GM21576 (cell line): ENCODE measurements around the gene KLC1.

Experiments used
- ATAC-seq: cut with Tn5 transposase; IDR thresholded peaks from one replicate; pipeline ENCODE4 v1.9.1; 2021; ENCODE audit warnings: mild to moderate bottlenecking, moderate library complexity; ENCODE audit not compliant: unreplicated experiment

KLC1 gene

GRCh38 chr14:103702497-103703432 lies 73.8 kb downstream of the KLC1 start:
- ATAC-seq, result no peak

- no peak for ATAC-seq
These were observed 74.7 kb downstream of the KLC1 start for GRCh38 chr14:103703433-103704385.

GRCh38 chr14:103704708-103705107 lies 75.7 kb downstream of the KLC1 start:
- no peak for ATAC-seq

- ATAC-seq, result no peak
These were observed 76.1 kb downstream of the KLC1 start for GRCh38 chr14:103705118-103705503.

DNA sequence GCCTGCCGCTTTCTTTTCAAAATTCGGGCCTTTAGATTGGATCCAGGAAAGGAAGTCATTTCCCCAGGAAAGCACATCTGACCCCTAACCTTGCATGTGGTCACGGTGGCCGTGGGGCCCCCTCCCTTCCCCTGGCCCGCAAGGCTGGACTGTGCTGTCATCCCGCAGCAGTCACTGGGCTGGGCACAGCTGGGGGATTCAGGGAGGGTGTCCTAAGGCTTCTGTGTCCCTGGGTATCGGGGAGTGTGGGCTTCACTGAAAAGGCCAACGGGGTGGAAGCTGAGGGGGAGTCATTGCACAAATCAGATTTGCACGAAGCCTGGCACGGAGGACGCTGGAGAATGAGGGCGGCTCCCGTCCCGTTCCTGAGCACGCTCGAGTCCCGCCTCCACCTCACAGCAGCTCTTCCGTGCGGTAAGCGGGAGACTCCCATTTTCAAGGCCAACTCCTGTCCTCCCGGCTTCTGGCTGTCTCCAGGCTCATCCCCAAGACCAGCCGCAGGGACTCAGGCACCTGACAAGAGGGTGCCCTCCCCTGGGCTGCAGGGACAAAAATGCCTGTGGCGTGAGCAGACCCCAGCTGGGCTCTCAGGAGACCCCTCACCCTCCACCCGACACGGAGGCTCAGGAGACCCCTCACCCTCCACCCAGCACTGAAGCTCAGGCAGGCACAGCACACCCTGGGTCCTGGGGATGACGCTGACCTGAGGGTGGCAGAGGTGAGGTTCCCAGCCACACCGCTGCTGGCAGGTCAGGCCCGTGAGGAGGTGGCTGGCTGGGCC lies 76.7 kb downstream of the KLC1 start:
- ATAC-seq, result no peak

GRCh38 chr14:103706551-103707328 lies 77.7 kb downstream of the KLC1 start:
- ATAC-seq, result no peak

GRCh38 chr14:103707329-103708263 lies 78.6 kb downstream of the KLC1 start:
- no peak for ATAC-seq

GRCh38 chr14:103708750-103709187 lies 79.8 kb downstream of the KLC1 start:
- ATAC-seq, result no peak

- no peak for ATAC-seq
These were observed 80.8 kb downstream of the KLC1 start for GRCh38 chr14:103709814-103710213.

GRCh38 chr14:103710771-103711377 lies 81.9 kb downstream of the KLC1 start:
- ATAC-seq, result no peak

DNA sequence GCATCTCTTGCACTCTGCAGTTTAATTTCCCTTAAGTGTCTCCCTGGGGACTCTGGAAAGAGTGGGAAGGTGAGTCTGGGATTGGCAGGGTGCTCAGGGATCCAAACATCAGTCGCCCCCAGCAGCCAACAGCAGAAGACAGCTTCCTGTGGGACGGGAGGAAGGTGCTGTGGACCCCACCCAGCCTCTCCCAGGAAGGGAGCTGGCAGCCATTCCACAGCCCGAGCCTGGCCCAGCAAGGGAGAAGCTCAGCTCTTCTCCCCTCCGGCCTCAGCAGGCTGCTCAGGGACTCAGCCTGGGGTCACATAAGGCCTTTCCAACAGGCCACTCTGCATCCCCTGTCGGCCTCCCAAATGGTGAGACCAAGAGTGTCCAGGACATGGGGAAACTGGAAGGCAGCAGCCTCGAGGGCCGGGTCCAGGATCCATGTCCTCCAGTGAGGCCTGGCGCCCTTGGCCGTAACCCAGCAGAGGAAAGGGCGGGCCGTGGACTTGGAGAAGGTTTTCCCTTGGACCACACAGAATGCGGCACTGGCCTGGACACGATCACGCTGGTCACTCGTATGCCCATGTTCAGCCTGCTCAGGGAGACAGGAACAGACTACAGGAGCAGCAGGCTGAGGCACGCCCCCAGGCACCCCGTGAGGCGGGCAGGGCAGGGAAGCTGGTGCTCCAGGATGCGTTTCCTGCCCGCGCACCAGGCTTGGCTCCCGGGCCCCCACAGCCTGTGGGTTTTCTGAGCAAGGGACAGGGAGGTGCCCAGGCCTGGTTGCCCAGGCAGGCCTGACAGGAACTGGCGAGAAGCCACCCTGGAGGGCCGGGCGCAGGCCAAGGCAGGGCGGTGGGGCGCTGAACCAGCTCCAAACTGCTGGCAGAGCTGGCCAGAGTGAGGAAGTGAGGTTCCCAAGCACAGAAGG lies 82.8 kb downstream of the KLC1 start:
- no peak for ATAC-seq

DNA sequence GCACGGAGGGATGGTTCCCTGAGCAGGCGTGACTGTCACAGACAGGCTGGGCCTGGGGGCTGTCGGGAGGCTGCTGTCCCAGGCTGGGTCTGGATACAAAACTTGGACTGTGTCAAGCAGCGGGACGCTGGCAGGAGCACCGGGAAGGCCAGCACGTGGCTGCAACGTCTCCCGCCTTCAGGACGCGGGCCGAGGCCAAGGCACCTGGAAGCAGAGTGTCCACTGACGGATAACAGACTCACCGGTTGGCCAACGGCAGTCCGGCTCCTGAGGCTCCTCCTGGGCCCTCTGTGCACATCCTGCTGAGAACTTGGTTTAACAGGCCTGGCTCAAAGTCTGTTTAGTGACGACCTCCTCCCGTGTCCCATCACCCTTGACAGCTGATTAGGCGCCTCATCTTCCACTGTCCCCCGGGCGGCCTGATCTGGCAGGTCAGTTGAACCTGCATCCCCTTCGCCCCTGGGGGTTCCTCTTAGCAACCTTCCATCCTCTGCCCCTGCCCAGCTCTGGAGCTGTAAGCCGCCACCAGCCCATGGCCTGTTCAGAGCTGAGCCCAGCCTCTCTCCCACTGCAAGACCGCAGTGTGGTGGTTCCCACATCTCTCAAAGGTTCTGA lies 83.7 kb downstream of the KLC1 start:
- no peak for ATAC-seq

DNA sequence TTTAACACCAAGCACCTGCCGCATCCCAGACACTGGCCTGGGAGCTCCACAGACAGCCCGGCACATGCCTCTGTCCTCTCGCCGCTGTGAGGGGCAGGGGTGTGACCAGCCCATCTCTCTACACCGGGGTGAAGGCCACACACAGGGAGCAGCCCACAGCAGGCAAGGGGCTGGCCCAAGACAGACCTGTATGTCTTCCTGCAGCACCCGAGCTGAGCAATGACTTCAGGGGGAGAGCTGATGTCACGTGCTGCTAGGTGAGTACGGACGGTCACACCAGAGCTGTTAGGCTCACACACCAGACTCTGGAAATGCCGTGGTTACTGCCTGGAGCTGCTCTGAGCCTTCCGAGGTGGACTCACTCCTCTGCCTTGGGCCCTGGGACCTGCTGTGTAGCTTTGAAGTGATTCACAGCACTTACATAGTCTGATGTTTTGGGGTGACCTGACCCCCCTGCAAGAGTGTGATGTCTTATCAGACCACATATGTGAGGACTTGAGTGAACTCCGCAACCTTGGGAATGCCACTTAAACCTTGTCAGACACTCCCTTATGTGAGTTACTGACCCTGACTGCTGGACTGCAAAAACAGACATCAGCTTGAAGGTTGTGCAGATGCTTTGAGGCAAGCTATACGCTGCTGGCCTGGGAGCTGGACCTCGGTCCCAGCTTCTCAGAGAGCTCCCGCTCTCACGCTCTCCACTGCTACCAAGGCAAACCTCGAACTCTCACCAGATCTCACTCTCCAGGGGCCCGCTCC lies 84.5 kb downstream of the KLC1 start:
- no peak for ATAC-seq

DNA sequence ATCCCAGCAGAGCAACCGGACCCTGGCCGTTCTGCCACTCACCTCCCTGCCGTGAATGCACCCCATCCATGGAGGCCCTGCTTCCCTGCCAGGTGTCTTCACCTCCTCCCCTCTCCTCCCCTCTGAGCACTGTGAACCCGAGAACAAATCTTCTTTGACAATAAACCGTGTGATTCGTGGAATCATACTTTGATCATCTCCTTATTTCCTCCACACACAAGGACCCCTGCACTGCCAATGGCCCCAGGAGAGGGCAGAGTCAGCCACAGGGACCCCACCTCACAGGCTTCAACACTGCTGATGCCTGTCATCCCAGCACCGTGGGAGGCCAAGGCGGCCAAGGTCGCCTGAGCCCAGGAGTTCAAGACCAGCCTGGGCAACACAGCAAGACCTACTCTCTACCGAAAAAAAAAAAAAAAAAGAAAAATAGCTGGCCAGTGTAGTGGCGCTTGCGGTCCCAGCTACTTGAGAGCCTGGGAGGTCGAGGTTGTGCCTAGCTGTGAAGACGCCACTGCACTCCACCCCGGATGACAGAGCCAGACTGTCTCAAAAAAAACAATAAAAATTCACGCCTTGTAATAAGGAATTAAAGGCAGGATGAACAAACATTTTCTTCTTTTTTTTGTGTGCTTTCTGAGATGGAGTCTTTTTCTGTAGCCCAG lies 85.2 kb downstream of the KLC1 start:
- ATAC-seq, result no peak

DNA sequence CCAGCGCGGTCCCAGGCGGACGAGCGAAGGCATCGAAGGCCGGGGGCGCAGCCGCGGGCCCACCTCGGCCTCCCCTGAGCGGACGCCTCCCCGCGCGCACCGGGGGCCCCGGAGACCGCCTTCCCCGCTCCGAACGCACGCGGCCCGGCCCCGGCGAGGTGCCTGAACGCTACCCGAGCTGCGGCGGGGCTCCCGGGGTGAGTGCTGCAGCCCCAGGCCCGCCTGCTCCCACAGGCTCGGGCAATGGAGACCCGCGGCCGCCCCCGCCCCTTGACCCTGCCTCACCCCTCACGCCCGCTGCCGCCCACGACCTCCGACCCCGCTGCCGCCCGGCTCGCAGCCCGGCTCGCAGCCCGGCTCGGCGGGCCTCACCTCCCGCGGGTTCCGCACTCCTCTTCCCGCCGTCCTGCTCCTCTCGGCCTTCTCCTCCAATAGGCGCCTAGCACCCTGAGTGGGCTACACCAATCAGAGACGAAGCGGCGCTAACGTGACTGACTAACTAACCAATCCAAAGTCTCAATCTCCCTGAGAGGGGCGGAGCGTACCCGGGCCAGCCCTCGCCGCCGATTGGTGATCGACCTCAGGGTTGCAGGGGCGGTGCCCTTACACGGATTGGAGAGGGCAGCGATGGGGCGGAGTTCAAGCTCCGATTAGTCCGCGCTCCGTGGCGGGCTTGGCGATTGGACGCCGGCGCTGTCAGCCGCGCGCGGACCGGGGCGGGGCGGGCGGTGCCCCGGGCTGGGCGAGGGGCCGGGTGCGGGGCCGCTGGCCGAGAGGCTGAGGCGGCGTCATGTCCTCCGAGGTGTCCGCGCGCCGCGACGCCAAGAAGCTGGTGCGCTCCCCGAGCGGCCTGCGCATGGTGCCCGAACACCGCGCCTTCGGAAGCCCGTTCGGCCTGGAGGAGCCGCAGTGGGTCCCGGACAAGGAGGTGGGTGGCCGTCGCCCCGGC lies 86.3 kb downstream of the KLC1 start, which contains the start of the genes XRCC3 and ZFYVE21:
XRCC3 (minus strand) TSS at position 400 of the 949 bp plus-strand sequence. CDS start 4,364 bp downstream, outside the sequence.
ZFYVE21 (plus strand) TSS at position 759 of the 949 bp plus-strand sequence; CDS start at position 791, 32 bp downstream.
- peak; percentile 94 for ATAC-seq
